ENCODE measurements around the gene SLC16A3. TPM values are rescaled to one million over a fixed set of nuclear protein-coding genes. Genes with fewer than 3 reads are reported as not detected.

Gene SLC16A3
- total and polyA plus RNA-seq, 9 of the 15 experiments (the other 6 are each of a cell fraction or from before 2014, with no cell fraction given) = 0.11 to 5.4 (median 1.2) TPM; not detected in 2

DNA sequence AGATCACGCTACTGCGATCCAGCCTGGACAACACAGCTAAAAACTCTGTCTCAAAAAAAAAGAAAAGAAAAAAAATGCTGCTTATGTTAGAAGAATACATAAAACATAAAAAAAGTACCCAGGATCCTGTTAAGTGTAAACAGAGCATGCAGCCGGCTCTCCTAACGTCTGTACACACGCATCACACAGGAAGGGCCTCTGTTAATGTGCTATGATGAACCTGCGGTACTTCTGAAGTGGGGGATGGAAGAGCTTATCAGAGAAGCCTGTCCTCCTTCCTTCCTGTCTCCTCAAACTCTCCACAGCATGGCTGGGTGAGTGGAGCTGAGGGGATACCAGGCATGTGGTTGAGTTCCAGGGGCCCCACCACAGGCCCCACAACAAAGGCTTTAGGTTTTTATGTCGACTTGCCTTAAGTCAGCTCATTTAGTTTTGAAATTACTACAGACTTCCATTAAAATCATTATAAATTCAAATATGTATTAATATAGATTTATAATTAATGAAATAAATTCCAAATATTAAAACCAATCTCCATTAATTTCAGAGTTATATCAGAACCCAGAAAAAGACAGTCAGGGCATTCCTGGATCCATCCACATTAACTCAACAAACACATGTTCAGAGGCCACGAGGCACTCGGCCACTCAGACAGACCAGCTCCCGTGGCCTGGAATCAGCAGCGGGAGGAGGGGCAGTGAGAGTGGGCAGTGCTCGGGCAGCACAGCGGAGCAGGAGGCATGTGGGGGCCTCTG lies 27.9 kb upstream of the SLC16A3 start (continued):
- TF ChIP-seq, protein P1, sequence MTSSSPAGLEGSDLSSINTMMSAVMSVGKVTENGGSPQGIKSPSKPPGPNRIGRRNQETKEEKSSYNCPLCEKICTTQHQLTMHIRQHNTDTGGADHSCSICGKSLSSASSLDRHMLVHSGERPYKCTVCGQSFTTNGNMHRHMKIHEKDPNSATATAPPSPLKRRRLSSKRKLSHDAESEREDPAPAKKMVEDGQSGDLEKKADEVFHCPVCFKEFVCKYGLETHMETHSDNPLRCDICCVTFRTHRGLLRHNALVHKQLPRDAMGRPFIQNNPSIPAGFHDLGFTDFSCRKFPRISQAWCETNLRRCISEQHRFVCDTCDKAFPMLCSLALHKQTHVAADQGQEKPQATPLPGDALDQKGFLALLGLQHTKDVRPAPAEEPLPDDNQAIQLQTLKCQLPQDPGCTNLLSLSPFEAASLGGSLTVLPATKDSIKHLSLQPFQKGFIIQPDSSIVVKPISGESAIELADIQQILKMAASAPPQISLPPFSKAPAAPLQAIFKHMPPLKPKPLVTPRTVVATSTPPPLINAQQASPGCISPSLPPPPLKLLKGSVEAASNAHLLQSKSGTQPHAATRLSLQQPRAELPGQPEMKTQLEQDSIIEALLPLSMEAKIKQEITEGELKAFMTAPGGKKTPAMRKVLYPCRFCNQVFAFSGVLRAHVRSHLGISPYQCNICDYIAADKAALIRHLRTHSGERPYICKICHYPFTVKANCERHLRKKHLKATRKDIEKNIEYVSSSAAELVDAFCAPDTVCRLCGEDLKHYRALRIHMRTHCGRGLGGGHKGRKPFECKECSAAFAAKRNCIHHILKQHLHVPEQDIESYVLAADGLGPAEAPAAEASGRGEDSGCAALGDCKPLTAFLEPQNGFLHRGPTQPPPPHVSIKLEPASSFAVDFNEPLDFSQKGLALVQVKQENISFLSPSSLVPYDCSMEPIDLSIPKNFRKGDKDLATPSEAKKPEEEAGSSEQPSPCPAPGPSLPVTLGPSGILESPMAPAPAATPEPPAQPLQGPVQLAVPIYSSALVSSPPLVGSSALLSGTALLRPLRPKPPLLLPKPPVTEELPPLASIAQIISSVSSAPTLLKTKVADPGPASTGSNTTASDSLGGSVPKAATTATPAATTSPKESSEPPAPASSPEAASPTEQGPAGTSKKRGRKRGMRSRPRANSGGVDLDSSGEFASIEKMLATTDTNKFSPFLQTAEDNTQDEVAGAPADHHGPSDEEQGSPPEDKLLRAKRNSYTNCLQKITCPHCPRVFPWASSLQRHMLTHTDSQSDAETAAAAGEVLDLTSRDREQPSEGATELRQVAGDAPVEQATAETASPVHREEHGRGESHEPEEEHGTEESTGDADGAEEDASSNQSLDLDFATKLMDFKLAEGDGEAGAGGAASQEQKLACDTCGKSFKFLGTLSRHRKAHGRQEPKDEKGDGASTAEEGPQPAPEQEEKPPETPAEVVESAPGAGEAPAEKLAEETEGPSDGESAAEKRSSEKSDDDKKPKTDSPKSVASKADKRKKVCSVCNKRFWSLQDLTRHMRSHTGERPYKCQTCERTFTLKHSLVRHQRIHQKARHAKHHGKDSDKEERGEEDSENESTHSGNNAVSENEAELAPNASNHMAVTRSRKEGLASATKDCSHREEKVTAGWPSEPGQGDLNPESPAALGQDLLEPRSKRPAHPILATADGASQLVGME (CRISPR knock-in tag; IDR thresholded peaks at IDR 0.05) = no peak
- TF ChIP-seq CBFA2T2 (conservative IDR thresholded peaks at IDR 0.05) (0 out of 2 replicates have a peak, but pooled peaks have one; percentile 30), POLR2H (tag; IDR thresholded peaks at IDR 0.05; ENCODE audit: low read depth) (peak; percentile 55), PHB2 (IDR thresholded peaks at IDR 0.05; ENCODE audit: low read depth) (no peak), ZNF347 (CRISPR knock-in tag; IDR thresholded peaks at IDR 0.05; ENCODE audit: low read depth) (no peak), KDM1A (IDR thresholded peaks at IDR 0.05) (peak in 1 of 2 experiments; percentile 62; a peak in 1 of 4 replicates), EP400 (IDR thresholded peaks at IDR 0.05) (peak; percentile 81), GABPA (tag; conservative IDR thresholded peaks at IDR 0.05; ENCODE audit: low read depth) (peak; percentile 67), SMARCA5 (IDR thresholded peaks at IDR 0.05) (no peak; the same call in 1 of the 2 replicates), ETS2 (tag; IDR thresholded peaks at IDR 0.05; ENCODE audit: borderline replicate concordance, poor library complexity, severe bottlenecking) (no peak), TAF1 (IDR thresholded peaks at IDR 0.05; ENCODE audit: control insufficient read depth, extremely low read depth, insufficient read depth, low read length, severe bottlenecking) (peak; percentile 74), DMBX1 (CRISPR knock-in tag; IDR thresholded peaks at IDR 0.05; ENCODE audit: borderline replicate concordance) (peak; percentile 29; the same call in 1 of the 2 replicates), ZNF696 (CRISPR knock-in tag; conservative IDR thresholded peaks at IDR 0.05) (no peak), NEUROD1 (IDR thresholded peaks at IDR 0.05; ENCODE audit: borderline replicate concordance, low read depth, low read length, partially characterized antibody) (peak; percentile 49), ARID1B (IDR thresholded peaks at IDR 0.05) (peak; percentile 80), CHD1 (IDR thresholded peaks at IDR 0.05; ENCODE audit: low read length) (no peak), NR4A1 (CRISPR knock-in tag; IDR thresholded peaks at IDR 0.05) (no peak), NR4A1 (tag; IDR thresholded peaks at IDR 0.05) (0 out of 2 replicates have a peak, but pooled peaks have one; percentile 17), CEBPG (CRISPR knock-in tag; IDR thresholded peaks at IDR 0.05) (no peak), CEBPG (tag; conservative IDR thresholded peaks at IDR 0.05 in 1 of 2, IDR thresholded peaks at IDR 0.05 in 1 of 2) (no peak), FOS (IDR thresholded peaks at IDR 0.05; ENCODE audit: extremely low read depth, insufficient read length) (no peak)
